IMR-90 (cell line): ENCODE data around the gene ZNF273. TPM values are rescaled to one million over a fixed set of nuclear protein-coding genes. Genes with fewer than 3 reads are reported as not detected.

Experiments used
- ATAC-seq: fragments of 200-7000 bp; cut with Tn5 transposase; 2 replicates; pipeline ENCODE4 v1.9.1; 2020; ENCODE audit warnings: low read depth, mild to moderate bottlenecking, moderate library complexity
- BruUV-seq: library from RNA; stranded (reverse); fragments of 400-500 nt; replicated peaks from 2 replicates; lab custom pipeline; 2021; lab: Mats Ljungman, UMichigan
- CTCF ChIA-PET: fragments of 300-600 bp; formaldehyde crosslinking; extraction: SDS; loops from one replicate; lab custom pipeline; 2021; ENCODE audit warnings: antibody characterized with exemption; lab: Yijun Ruan, JAX
- POLR2A ChIA-PET: fragments of 300-600 bp; sonication (Branson Sonifier 250); formaldehyde crosslinking; loops from one replicate; lab custom pipeline; 2022; ENCODE audit warnings: antibody characterized with exemption; ENCODE audit not compliant: unreplicated experiment; lab: Charles Lee
- DNase-seq: peaks from one replicate; pipeline ENCODE4 v3.0.0; 2013
- H2AFZ ChIP-seq: replicated peaks from 2 replicates; pipeline ENCODE3; 2013; ENCODE audit warnings: low read length, mild to moderate bottlenecking; ENCODE audit not compliant: poor library complexity
- H2AK5ac ChIP-seq: 2 replicates; pipeline ENCODE4 v1.6.1; 2013; ENCODE audit warnings: low read depth, low read length, inconsistent platforms
- H2AK9ac ChIP-seq: replicated peaks from 2 replicates; pipeline ENCODE3; 2013; ENCODE audit warnings: mild to moderate bottlenecking, low read depth, low read length, moderate library complexity; ENCODE audit not compliant: poor library complexity
- H2BK120ac ChIP-seq: 2 replicates; pipeline ENCODE4 v1.6.1; 2013; ENCODE audit warnings: low read depth, low read length, inconsistent platforms
- H2BK15ac ChIP-seq: 3 replicates; pipeline ENCODE4 v1.6.1; 2013; ENCODE audit warnings: low read depth, low read length, inconsistent platforms
- H2BK20ac ChIP-seq: 2 replicates; pipeline ENCODE4 v1.6.1; 2013; ENCODE audit warnings: low read depth, mild to moderate bottlenecking, inconsistent platforms, low read length, moderate library complexity
- H2BK5ac ChIP-seq: 2 replicates; pipeline ENCODE4 v1.6.1; 2013; ENCODE audit warnings: mild to moderate bottlenecking, low read depth, low read length, inconsistent platforms; ENCODE audit not compliant: poor library complexity, severe bottlenecking
- H3K14ac ChIP-seq: replicated peaks from 2 replicates; pipeline ENCODE4 v1.6.1; 2013; ENCODE audit warnings: low read depth, low read length, inconsistent platforms
- H3K18ac ChIP-seq: 2 replicates; pipeline ENCODE4 v1.6.1; 2013; ENCODE audit warnings: low read depth, low read length, control low read depth
- H3K23ac ChIP-seq: 2 replicates; pipeline ENCODE4 v1.6.1; 2013; ENCODE audit warnings: low read depth, low read length, inconsistent platforms
- H3K27ac ChIP-seq: 2 replicates; pipeline ENCODE4 v1.5.1; 2013; ENCODE audit warnings: mild to moderate bottlenecking, control low read depth, low read length; ENCODE audit not compliant: insufficient read depth
- H3K27me3 ChIP-seq: 2 replicates; pipeline ENCODE4 v1.6.1; 2013; ENCODE audit warnings: low read length; ENCODE audit not compliant: control insufficient read depth, insufficient read depth
- H3K36me3 ChIP-seq: 2 replicates; pipeline ENCODE4 v1.6.1; 2013; ENCODE audit warnings: low read length, mixed read lengths; ENCODE audit not compliant: control insufficient read depth, insufficient read depth
- H3K4ac ChIP-seq: 2 replicates; pipeline ENCODE4 v1.6.1; 2013; ENCODE audit warnings: low read depth, low read length, inconsistent platforms
- H3K4me1 ChIP-seq: 2 replicates; pipeline ENCODE4 v1.6.1; 2013; ENCODE audit warnings: low read length, mixed read lengths; ENCODE audit not compliant: control insufficient read depth, insufficient read depth
- H3K4me2 ChIP-seq: 2 replicates; pipeline ENCODE4 v1.6.1; 2013; ENCODE audit warnings: low read depth, mild to moderate bottlenecking, control low read depth, low read length, moderate library complexity
- H3K4me3 ChIP-seq: 2 replicates; pipeline ENCODE4 v1.5.1; 2013; ENCODE audit warnings: low read depth, mild to moderate bottlenecking, control low read depth, low read length, moderate library complexity; ENCODE audit not compliant: insufficient read depth
- H3K56ac ChIP-seq: 2 replicates; pipeline ENCODE4 v1.6.1; 2013; ENCODE audit warnings: low read length, inconsistent platforms; ENCODE audit not compliant: insufficient read depth; ENCODE audit errors: extremely low read depth
- H3K79me1 ChIP-seq, 2 experiments: 2 replicates each; pipeline ENCODE4 v1.6.1; 2013; ENCODE audit warnings: low read length in 2 of 2, inconsistent platforms in 1 of 2, low read depth in 1 of 2
- H3K9ac ChIP-seq: 2 replicates; pipeline ENCODE4 v1.6.1; 2013; ENCODE audit warnings: low read depth, low read length, control low read depth
- H3K9me1 ChIP-seq: 2 replicates; pipeline ENCODE4 v1.6.1; 2013; ENCODE audit warnings: low read length, inconsistent platforms; ENCODE audit not compliant: insufficient read depth
- H3K9me3 ChIP-seq: 2 replicates; pipeline ENCODE4 v1.6.1; 2013; ENCODE audit warnings: low read length; ENCODE audit not compliant: control insufficient read depth, insufficient read depth
- H4K20me1 ChIP-seq: 2 replicates; pipeline ENCODE4 v1.6.1; 2013; ENCODE audit warnings: low read length, inconsistent platforms; ENCODE audit not compliant: insufficient read depth
- H4K5ac ChIP-seq: 2 replicates; pipeline ENCODE4 v1.6.1; 2013; ENCODE audit warnings: mild to moderate bottlenecking, low read depth, low read length, control low read depth
- H4K8ac ChIP-seq, 2 experiments: 2 replicates each; pipeline ENCODE4 v1.6.1; 2013; ENCODE audit warnings: low read depth in 2 of 2, low read length in 2 of 2, control low read depth in 1 of 2, inconsistent platforms in 1 of 2
- H4K91ac ChIP-seq: 2 replicates; pipeline ENCODE4 v1.6.1; 2013; ENCODE audit warnings: low read depth, low read length, inconsistent platforms; ENCODE audit not compliant: insufficient read depth
- BHLHE40 ChIP-seq: fragments of 150-350 bp; IDR thresholded peaks from 2 replicates; pipeline ENCODE4 v1.6.1; 2016; ENCODE audit warnings: mild to moderate bottlenecking, low read depth, low read length
- CEBPB ChIP-seq: IDR thresholded peaks from 2 replicates; pipeline ENCODE4 v1.6.1; 2012; ENCODE audit warnings: low read depth, low read length, improper control_type of control experiment
- CHD1 ChIP-seq: IDR thresholded peaks from 2 replicates; pipeline ENCODE4 v1.6.1; 2012; ENCODE audit warnings: low read depth, low read length, improper control_type of control experiment
- ELK1 ChIP-seq: fragments of 150-350 bp; IDR thresholded peaks from 2 replicates; pipeline ENCODE4 v1.6.1; 2016; ENCODE audit warnings: low read depth, mild to moderate bottlenecking, low read length, moderate library complexity, borderline replicate concordance
- FOS ChIP-seq: fragments of 150-350 bp; IDR thresholded peaks from 2 replicates; pipeline ENCODE4 v1.6.1; 2016; ENCODE audit warnings: low read depth, low read length
- MAFK ChIP-seq: IDR thresholded peaks from 2 replicates; pipeline ENCODE4 v1.6.1; 2012; ENCODE audit warnings: low read depth, low read length, improper control_type of control experiment
- MAZ ChIP-seq: IDR thresholded peaks from 2 replicates; pipeline ENCODE4 v1.6.1; 2012; ENCODE audit warnings: low read depth, mild to moderate bottlenecking, low read length, improper control_type of control experiment, moderate library complexity, borderline replicate concordance
- MXI1 ChIP-seq: IDR thresholded peaks from 2 replicates; pipeline ENCODE4 v1.6.1; 2012; ENCODE audit warnings: low read depth, mild to moderate bottlenecking, low read length, moderate library complexity, borderline replicate concordance
- RAD21 ChIP-seq: IDR thresholded peaks from 2 replicates; pipeline ENCODE4 v1.6.1; 2012; ENCODE audit warnings: low read length, improper control_type of control experiment
- RCOR1 ChIP-seq: IDR thresholded peaks from 2 replicates; pipeline ENCODE4 v1.6.1; 2012; ENCODE audit warnings: mild to moderate bottlenecking, low read length, improper control_type of control experiment; ENCODE audit not compliant: insufficient replicate concordance
- RFX5 ChIP-seq: IDR thresholded peaks from 2 replicates; pipeline ENCODE4 v1.8.0; 2012; ENCODE audit warnings: low read depth, mild to moderate bottlenecking, low read length, moderate library complexity
- SMC3 ChIP-seq: fragments of 150-350 bp; IDR thresholded peaks from 2 replicates; pipeline ENCODE4 v1.6.1; 2016; ENCODE audit warnings: low read depth, mild to moderate bottlenecking, antibody characterized with exemption, low read length, moderate library complexity
- USF2 ChIP-seq: fragments of 150-350 bp; IDR thresholded peaks from 2 replicates; pipeline ENCODE4 v1.6.1; 2017; ENCODE audit warnings: mild to moderate bottlenecking, antibody characterized with exemption, low read length, low read depth
- WGBS, 2 experiments: methylation state at CpG; one replicate each; pipeline versions ENCODE4 v1.1.5 to v1.1.7; 2013; ENCODE audit warnings: missing lambda C conversion rate in 2 of 2; ENCODE audit not compliant: insufficient read length in 1 of 2; ENCODE audit errors: extremely low coverage in 2 of 2; 5-methylcytosine and 5-hydroxymethylcytosine counted together
- dilution Hi-C: fragments of 300-500 bp; cut with HindIII; formaldehyde crosslinking; loops from one replicate; pipeline ENCODE4 v1.14.3; 2018; ENCODE audit warnings: low sequenced_read_pairs; ENCODE audit not compliant: unreplicated experiment
- in situ Hi-C: fragments of 300-500 bp; cut with MboI; formaldehyde crosslinking; loops from 3 replicates; pipeline ENCODE4 v1.14.3; 2019; ENCODE audit warnings: low sequenced_read_pairs, inconsistent platforms, mixed read lengths
- intact Hi-C: fragments of 100-400 bp; cut with micrococcal nuclease; formaldehyde crosslinking; loops from 2 replicates; pipeline ENCODE4 v1.10.0; 2022
- polyA plus RNA-seq, 3 experiments: library from polyadenylated mRNA; depleted of rRNA; stranded (reverse); fragments of >200 nt; gene quantifications; 2 replicates each; pipeline ENCODE4 v1.2.3, GENCODE V29; 2012; ENCODE audit warnings: low replicate concordance in 1 of 3
- total RNA-seq: library from RNA; depleted of rRNA; stranded (reverse); fragments of >200 nt; gene quantifications from 2 replicates; pipeline ENCODE4 v1.2.3, GENCODE V29; 2012
- TF ChIP-seq, protein P1 (sequence below): conservative IDR thresholded peaks from 2 replicates; pipeline ENCODE4 v1.5.1; 2012; ENCODE audit warnings: mild to moderate bottlenecking, low read depth, low read length, improper control_type of control experiment

The ZNF273 gene
- total and polyA plus RNA-seq, 2 of the 4 experiments (the other 2 are of a cell fraction) = 1.5 to 2.7 TPM

DNA sequence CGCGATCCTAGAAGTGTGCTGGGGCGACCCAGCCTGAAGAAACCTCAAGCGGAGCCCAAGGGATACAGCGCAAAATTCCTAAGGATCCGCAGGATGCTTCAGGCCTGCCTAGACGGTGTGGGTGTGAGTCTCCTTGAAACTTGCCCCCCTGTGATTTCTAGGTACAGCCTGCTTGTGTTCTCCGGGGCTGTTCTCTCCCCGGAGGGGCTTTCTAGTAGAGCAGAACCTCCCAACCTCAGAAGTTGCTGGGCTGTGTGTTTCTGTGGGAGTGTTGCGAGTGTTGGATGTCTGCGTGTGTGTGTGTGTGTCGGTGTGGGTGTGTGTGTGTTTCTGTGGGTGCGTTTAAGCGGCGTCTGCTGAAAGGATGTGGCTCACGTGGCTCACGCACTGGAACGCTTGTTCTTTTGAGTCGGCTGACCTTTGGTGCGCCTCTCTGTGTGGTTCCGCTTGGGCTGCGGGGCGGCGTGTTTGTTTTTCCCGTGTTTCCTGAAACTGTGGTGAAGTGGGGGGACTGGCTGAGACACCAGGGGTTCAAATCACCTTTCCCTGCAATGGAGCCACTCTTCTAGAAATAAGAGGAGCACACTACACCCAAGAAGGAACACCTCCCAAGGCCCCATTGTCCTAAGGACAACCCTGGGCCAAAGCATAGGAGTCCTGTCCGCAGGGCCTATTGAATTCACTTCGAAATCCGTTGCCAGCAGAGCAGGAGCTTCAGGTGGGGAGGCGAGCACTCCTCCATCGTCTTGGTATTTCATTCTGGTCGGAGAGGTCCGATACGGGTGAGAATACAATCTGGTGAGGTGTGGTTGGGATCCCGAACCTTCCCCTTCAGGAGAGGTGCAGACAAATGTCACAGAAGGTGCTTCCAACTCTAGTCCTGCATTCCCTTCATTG, 25.1 kb upstream of the ZNF273 start:
- in situ Hi-C loops = no loop called here
- intact Hi-C loops = no loop called here
- POLR2A ChIA-PET = no interaction called here
- Histone ChIP-seq H3K27me3 (peaks cover 7% of the 10 kb centered on the region; the same call in 1 of the 2 replicates), H3K79me1 (no peaks in the 10 kb centered on the region), H3K4me1 (no peaks in the 10 kb centered on the region), H4K8ac (no peak overlapping the region), H2AK5ac (no peak overlapping the region), H3K9me1 (no peaks in the 10 kb centered on the region), H2AK9ac (no peak overlapping the region), H4K5ac (no peak overlapping the region), H3K9ac (no peak overlapping the region), H3K56ac (no peak overlapping the region), H3K23ac (no peak overlapping the region), H3K4me3 (no peak overlapping the region), H2AFZ (peak overlapping the region; percentile 21), H2BK20ac (no peak overlapping the region), H4K20me1 (no peaks in the 10 kb centered on the region), H3K4ac (no peak overlapping the region), H3K36me3 (no peaks in the 10 kb centered on the region), H3K4me2 (peak overlapping the region; percentile 66; the same call in 1 of the 2 replicates), H3K18ac (no peak overlapping the region), H3K27ac (no peak overlapping the region), H2BK5ac (no peak overlapping the region), H3K9me3 (peaks cover 21% of the 10 kb centered on the region; the same call in 1 of the 2 replicates), H2BK120ac (no peak overlapping the region), H4K91ac (no peak overlapping the region), H2BK15ac (no peak overlapping the region), H3K14ac (no peak overlapping the region)
- dilution Hi-C loops = no loop called here
- no peak for DNase-seq
- CTCF ChIA-PET = no interaction called here
- TF ChIP-seq RFX5 = no peak
- TF ChIP-seq CEBPB = no peak
- no peak for TF ChIP-seq FOS
- TF ChIP-seq USF2 = no peak
- no peak for TF ChIP-seq RCOR1
- TF ChIP-seq, protein P1, sequence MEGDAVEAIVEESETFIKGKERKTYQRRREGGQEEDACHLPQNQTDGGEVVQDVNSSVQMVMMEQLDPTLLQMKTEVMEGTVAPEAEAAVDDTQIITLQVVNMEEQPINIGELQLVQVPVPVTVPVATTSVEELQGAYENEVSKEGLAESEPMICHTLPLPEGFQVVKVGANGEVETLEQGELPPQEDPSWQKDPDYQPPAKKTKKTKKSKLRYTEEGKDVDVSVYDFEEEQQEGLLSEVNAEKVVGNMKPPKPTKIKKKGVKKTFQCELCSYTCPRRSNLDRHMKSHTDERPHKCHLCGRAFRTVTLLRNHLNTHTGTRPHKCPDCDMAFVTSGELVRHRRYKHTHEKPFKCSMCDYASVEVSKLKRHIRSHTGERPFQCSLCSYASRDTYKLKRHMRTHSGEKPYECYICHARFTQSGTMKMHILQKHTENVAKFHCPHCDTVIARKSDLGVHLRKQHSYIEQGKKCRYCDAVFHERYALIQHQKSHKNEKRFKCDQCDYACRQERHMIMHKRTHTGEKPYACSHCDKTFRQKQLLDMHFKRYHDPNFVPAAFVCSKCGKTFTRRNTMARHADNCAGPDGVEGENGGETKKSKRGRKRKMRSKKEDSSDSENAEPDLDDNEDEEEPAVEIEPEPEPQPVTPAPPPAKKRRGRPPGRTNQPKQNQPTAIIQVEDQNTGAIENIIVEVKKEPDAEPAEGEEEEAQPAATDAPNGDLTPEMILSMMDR = no peak
- no peak for TF ChIP-seq CHD1
- TF ChIP-seq BHLHE40 = no peak
- TF ChIP-seq ELK1 = no peak
- TF ChIP-seq RAD21 = no peak
- TF ChIP-seq MAZ = no peak
- TF ChIP-seq MAFK = no peak
- TF ChIP-seq SMC3 = no peak
- TF ChIP-seq MXI1 = no peak
- no TSS peak for BruUV-seq
- ATAC-seq = no peak; the same call in none of the 2 replicates
- WGBS, 2 experiments = 87% methylated on average over 4 of the region's 34 CpGs; no CpG with 5 or more reads in 1 of the 2 experiments
